Inflammatory macrophage treated with lipopolysaccharide for 4 hours (primary cell): ENCODE data around the gene EPB41L4A.
A peak's percentile ranks its signal among the peaks of the same experiment; 100 is the strongest.
"Not testable (repeated sequence)": the region's sequence is repeated elsewhere in the genome, so short reads cannot be mapped to it uniquely, and the experiment has no call there.

Source experiments
- DNase-seq: peaks from one replicate; pipeline ENCODE4 v3.0.0-alpha.2; 2020

EPB41L4A gene, protein sequence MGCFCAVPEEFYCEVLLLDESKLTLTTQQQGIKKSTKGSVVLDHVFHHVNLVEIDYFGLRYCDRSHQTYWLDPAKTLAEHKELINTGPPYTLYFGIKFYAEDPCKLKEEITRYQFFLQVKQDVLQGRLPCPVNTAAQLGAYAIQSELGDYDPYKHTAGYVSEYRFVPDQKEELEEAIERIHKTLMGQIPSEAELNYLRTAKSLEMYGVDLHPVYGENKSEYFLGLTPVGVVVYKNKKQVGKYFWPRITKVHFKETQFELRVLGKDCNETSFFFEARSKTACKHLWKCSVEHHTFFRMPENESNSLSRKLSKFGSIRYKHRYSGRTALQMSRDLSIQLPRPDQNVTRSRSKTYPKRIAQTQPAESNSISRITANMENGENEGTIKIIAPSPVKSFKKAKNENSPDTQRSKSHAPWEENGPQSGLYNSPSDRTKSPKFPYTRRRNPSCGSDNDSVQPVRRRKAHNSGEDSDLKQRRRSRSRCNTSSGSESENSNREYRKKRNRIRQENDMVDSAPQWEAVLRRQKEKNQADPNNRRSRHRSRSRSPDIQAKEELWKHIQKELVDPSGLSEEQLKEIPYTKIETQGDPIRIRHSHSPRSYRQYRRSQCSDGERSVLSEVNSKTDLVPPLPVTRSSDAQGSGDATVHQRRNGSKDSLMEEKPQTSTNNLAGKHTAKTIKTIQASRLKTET

DNA sequence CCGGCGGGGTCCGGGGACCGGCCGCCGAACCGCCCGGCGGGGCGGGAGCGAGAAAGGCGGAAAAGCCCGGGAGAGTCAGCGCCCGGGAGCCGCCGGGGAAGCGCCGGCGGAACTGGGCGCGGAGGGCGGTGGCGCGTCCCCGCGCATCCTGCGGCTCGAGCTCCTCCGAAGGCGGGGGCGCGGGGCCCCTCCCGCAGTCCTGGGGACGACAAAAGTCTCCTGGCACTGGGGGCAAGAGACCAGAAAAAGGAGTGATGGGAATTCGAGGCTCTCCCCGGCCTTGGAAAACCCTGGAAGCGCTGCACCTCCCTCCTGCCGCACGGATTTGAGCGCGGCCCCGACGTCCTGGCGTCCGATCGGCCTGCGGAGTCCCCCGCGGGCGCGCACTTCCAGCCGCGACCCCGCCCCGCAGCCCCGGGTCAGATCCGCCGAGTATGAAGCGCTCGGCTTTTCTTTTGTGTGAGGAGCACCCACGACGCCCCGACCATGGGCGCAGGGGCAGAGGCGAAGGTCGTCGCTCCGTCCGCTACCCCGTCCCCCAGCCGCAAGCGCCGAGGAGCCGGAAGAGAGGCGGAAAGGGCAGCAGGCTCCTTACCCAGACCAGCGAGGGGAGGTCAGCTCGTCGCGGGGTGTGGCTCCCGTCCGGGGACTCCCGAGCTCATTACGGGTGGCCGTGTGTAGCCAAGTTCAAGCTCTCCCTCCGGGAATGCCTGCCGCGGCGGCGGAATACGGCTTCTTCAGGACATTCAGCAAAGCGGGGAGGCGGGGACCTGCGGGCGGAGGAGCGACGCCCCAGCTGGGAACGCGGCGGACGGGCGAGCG, at the start of gene EPB41L4A:
Gene EPB41L4A (minus strand): TSS at position 114 of the 822 bp plus-strand sequence. CDS start 238 bp downstream, outside the sequence.
- no peak for DNase-seq

- no peak for DNase-seq
These were observed 48.4 kb upstream of the EPB41L4A start for GRCh38 chr5:112467485-112467884.

DNA sequence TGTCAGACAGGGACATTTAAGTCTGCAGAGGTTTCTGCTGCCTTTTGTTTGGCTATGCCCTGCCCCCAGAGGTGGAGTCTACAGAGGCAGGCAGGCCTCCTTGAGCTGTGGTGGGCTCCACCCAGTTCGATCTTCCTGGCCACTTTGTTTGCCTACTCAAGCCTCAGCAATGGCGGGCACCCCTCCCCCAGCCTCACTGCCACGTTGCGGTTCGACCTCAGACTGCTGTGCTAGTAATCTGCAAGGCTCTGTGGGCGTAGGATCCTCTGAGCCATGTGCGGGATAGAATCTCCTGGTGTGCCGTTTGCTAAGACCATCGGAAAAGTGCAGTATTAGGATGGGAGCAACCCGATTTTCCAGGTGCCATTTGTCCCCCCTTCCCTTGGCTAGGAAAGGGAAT, 47.2 kb upstream of the EPB41L4A start:
- DNase-seq = not testable (repeated sequence)

- DNase-seq = not testable (repeated sequence)
These were observed 28.2 kb upstream of the EPB41L4A start for GRCh38 chr5:112447187-112447760.

DNA sequence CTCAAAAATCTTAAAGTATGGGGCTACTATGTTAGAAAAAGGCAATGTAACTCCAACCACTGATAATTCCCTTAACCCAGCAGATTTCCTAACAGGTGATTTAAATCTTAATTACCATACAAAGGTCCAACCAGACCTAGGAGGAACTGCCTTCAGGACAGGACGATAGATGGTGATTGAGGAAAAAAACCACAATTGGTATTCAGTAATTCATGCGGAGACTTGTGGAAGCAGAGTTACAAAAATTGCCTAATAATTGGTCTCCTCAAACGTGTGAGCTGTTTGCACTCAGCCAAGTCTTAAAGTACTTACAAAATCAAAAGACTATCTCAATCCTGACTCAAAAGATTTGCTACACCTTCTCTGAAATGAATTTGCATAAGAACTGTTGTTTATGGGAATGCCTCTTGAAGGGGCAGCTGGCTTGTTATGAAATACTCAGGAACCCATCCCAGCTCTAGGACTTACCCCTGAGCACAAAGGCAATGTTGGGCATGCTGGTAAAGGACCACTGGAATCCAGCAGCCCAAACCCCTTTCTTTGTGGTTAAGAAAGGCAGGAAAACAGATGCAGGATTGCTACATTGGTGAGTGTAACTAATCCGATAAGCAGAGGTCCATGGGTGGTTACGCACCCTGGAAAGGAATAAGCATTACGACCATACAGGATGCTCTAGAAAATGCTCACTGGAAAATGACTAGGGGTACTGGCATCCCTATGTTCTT, 26.7 kb upstream of the EPB41L4A start:
- no peak for DNase-seq

- DNase-seq = not testable (repeated sequence)
These were observed 24.9 kb upstream of the EPB41L4A start for GRCh38 chr5:112443932-112444331.

DNA sequence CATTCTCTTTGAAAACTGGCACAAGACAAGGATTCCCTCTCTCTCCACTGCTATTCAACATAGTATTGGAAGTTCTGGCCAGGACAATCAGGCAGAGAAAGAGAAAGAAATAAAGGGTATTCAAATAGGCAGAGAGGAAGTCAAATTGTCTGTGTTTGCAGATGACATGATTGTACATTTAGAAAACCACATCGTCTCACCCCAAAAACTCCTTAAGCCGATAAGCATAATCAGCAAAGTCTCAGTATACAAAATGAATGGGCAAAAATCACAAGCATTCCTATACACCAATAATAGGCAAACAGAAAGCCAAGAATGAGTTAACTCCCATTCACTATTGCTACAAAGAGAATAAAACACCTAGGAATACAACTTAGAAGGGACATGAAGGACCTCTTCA, 21.0 kb upstream of the EPB41L4A start:
- DNase-seq = no peak

DNA sequence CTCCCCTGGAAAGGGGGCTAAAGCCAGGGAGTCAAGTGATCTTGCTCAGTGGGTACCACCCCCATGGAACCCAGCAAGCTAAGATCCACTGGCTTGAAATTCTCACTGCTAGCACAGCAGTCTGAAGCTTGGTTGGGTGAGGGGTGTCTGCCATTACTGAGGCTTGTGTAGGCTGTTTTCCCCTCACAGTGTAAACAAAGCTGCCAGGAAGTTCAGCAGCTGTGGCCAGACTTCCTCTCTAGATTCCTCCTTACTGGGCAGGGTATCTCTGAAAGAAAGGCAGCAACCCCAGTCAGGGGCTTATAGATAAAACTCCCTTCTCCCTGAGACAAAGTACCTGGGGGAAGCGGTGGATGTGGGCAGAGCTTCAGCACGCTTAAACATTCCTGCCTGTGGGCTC, 17.1 kb upstream of the EPB41L4A start:
- DNase-seq = no peak

GRCh38 chr5:112434641-112435040, 15.6 kb upstream of the EPB41L4A start:
- DNase-seq = no peak

GRCh38 chr5:112426202-112426601, 7.1 kb upstream of the EPB41L4A start:
- not testable (repeated sequence) for DNase-seq

DNA sequence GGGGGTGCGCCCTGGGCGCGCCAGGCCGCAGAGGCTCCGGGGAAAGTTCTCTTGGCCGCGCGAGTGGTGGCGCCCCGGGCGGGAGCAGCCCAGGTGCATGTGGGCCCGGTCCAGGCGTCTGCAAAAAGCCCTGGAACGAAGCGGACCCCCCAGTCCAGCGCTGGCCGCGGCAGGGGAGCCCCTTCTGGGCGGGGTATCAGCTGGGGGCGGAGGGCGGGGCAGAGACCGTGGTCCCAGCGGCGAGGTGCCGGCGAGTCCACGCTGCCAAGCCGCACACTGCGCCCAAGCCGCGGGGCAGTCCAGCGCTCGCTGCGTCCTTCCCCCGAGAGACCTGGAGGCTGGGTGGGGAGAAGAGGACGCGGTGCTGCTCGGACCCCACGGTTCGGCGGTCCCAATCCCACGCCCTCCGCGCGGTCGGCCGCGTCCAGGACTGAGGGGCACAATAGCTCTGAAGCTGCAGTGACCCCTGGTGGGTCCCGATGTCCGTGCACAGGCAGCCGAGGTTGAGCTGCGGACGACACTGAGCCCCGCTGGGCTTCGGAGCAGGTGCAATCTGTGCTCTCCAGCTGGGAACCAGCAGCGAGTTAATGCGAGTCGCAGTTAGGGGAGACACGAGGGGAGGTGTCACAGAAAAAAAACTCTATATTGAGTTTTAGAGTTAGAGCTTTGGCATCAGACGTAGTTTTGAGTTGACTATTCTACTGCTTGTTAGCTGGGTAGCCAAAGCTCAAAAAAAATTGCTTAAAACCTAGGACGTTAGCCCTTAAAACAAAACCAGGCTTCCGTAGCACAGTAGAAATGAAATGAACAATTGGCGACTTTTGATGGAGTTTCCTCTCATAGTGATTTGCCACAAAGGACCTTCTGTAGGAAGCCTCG, 1.1 kb upstream of the EPB41L4A start:
- peak; percentile 46 for DNase-seq

DNA sequence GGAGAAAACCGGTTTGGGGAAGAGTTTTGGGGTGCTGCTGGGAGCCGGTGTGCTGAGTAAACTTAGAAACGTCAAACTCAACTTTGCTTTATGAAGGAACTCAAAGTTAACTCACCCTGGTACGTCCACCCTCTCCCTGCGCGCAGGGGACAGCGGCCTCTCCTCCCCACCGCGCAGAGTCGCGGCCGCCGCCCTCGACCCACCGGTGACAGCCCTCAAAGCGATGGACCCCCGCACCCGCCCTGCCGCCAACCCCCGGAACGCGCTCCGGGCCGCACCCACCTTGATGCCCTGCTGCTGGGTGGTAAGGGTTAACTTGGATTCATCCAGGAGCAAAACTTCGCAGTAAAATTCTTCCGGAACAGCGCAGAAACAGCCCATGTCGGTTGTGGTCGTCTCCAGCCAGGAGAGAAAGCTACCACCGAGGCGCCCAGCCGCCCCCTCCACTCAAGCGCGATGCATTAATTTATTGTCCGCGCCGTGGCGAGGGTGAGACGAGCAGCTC, 366 bp downstream of the EPB41L4A start:
- no peak for DNase-seq

DNA sequence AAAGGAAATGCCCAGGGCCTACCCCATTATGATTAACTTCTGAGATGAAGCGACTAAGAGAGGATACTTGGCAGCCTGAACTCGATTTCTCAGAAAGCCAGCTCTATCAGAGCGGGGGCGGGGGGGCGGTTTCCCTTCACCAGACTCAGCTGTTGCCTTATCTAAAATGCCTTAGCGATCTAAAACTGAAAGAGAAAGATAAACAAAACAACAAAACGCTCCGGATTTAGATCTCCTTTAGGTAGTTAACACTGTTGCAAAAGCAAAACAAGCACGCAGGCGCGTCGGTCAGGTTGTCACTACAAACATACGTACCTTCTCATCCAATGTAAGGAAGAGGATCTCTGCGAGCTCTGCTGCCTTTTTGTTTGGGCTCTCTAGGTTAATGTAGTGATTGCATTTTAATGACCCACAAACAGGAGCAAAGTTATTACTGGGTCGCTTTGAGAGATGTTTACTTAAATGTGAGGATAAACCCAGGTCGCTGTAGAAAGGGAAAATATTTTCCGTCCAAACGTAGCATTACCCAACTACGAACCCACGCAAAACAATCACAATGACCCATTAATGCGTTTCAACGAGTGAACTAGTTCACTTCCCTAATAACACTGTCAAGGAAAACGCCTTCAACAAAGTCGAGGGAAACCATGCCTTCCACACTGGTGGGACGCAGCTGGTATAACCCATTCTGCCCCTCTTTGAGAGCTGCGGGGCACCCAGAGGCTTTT, 982 bp downstream of the EPB41L4A start:
- peak; percentile 57 for DNase-seq

- no peak for DNase-seq
These were observed 3.5 kb downstream of the EPB41L4A start for GRCh38 chr5:112415552-112415951.

GRCh38 chr5:112413611-112414010, 5.5 kb downstream of the EPB41L4A start:
- no peak for DNase-seq

GRCh38 chr5:112412346-112412745, 6.7 kb downstream of the EPB41L4A start:
- no peak for DNase-seq

- DNase-seq = no peak
These were observed 7.2 kb downstream of the EPB41L4A start for GRCh38 chr5:112411903-112412302.

DNA sequence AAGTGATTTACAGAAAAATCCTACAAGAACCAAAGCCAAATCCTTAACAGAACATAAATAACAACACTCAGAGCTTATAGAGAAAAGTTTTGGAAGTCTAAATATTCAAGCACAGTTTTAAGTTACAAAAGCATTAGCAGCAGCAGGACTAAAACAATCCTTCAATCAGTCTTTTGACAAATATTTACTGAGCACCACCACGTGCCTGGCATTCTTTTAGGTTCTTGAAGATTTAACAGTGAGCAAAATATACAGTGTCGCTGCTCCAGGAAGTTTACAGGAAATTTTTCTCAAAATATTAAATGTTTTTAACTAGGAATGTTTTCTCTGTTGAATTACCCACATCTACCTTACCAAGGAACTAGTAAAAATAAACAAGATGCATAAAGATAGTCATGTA, 11.4 kb downstream of the EPB41L4A start:
- no peak for DNase-seq

- no peak for DNase-seq
These were observed 11.8 kb downstream of the EPB41L4A start for GRCh38 chr5:112407240-112407639.

GRCh38 chr5:112403069-112403468, 16.0 kb downstream of the EPB41L4A start:
- DNase-seq = no peak
